Ovary (tissue), 9 donors: ENCODE measurements around the gene GPATCH8. TPM values are rescaled to one million over a fixed set of nuclear protein-coding genes. Genes with fewer than 3 reads are reported as not detected.

ENCODE experiments used
- DNase-seq, 5 donors: peaks; one replicate each; pipeline ENCODE4 v3.0.0-alpha.2; 2019 to 2020
- H3K27ac ChIP-seq, 2 donors: fragments of 200-600 bp; one replicate each; pipeline versions ENCODE4 v1.5.1 to v1.8.0; 2019 to 2022
- H3K27me3 ChIP-seq: fragments of 200-600 bp; one replicate; pipeline ENCODE4 v1.8.0; 2022
- H3K36me3 ChIP-seq: fragments of 200-600 bp; sonication (generic); one replicate; pipeline ENCODE4 v1.5.1; 2019
- H3K4me1 ChIP-seq: one replicate; pipeline ENCODE4 v1.8.1; 2013; ENCODE audit warnings: mild to moderate bottlenecking, moderate library complexity; ENCODE audit not compliant: insufficient read depth
- H3K4me3 ChIP-seq: fragments of 200-600 bp; sonication (generic); one replicate; pipeline ENCODE4 v1.5.1; 2017
- H3K9me3 ChIP-seq, 2 donors: fragments of 200-600 bp in 1 of 2; sonication (generic) in 1 of 2; one replicate each; pipeline versions ENCODE4 v1.5.1 to v1.8.1; 2013 to 2019; ENCODE audit warnings: mild to moderate bottlenecking in 1 of 2, moderate library complexity in 1 of 2
- CTCF ChIP-seq, 3 donors: fragments of 450-650 bp in 2 of 3; fragments of 200-600 bp in 1 of 3; IDR thresholded peaks; one replicate each; pipeline versions ENCODE4 v1.5.1 to v1.8.0; 2016 to 2022; ENCODE audit warnings: antibody characterized with exemption in 3 of 3, mild to moderate bottlenecking in 1 of 3
- EP300 ChIP-seq: sonication (generic); formaldehyde crosslinking; IDR thresholded peaks from one replicate; pipeline ENCODE4 v1.6.1; 2017; ENCODE audit warnings: antibody characterized with exemption
- POLR2A ChIP-seq: fragments of 450-650 bp; IDR thresholded peaks from one replicate; pipeline ENCODE4 v1.6.1; 2017; ENCODE audit warnings: antibody characterized with exemption, mild to moderate bottlenecking, moderate library complexity
- WGBS, 3 donors: extraction: QIAGEN DNeasy Blood & Tissue Kit in 1 of 3; methylation state at CpG; one replicate each; pipeline versions ENCODE4 v1.1.5 to v1.1.7; 2013 to 2017; 5-methylcytosine and 5-hydroxymethylcytosine counted together
- intact Hi-C, 4 donors: fragments of 100-400 bp; cut with DNase I; formaldehyde crosslinking; loops; one replicate each; pipeline versions ENCODE4 v1.11.0 to v1.15.1; 2022 to 2023
- polyA plus RNA-seq, 2 donors: library from polyadenylated mRNA; stranded (reverse); fragments of 200-250 nt in 1 of 2; fragments of 350-450 nt in 1 of 2; fragmentation: Illumina TruSeq in 1 of 2; extraction: RNeasy Lipid Tissue Mini Kit (QIAGEN cat#74804) in 1 of 2; gene quantifications; one replicate each; pipeline ENCODE4 v1.2.3, GENCODE V29; 2013 to 2014
- total RNA-seq, 7 donors: library from RNA; depleted of rRNA in 2 of 7; stranded (reverse); fragments of >200 nt in 2 of 7; fragmentation: NEBNext Ultra II Directional in 3 of 7; extraction: Animal tissue kit (Norgen Biotek cat#: 25700) in 3 of 7; gene quantifications; one replicate each; pipeline versions ENCODE4 v1.1.0 to v1.2.4, GENCODE V29; 2016 to 2023
- donor health status: DM: no; HTN: no; CAD: no; lungs with moderate emphysema.
- donor health status: DM: no; HTN: no; CAD: no.
- donor health status: Bipolar disorder and iron deficiency.
- donor health status: DM: yes; HTN: yes; CAD: no.
- donor health status: DM: no; HTN: no; CAD: no.
- donor health status: DM: yes; HTN: yes; CAD: no.

The GPATCH8 gene
- total and polyA plus RNA-seq, 9 donors = 20.5 to 57.3 (median 43.5) TPM

- WGBS, 3 donors = 79 to 93% (median 87%) methylated on average over 6 of the region's 6 CpGs
Observed at GRCh38 chr17:44389723-44390202, 113.4 kb downstream of the GPATCH8 start.

GRCh38 chr17:44389281-44389680 lies 113.9 kb downstream of the GPATCH8 start, which contains the start of gene ITGA2B:
Gene ITGA2B (minus strand): TSS chr17:44389649. CDS start chr17:44389473, 176 bp downstream.
- DNase-seq = peak in 2 of 5 donors; percentile 3 to 15
- Histone ChIP-seq H3K36me3 (no peaks in the 10 kb centered on the region), H3K4me3 (no peak within 1 kb of the TSS), H3K27ac (no peak within 1 kb of the TSS), H3K4me1 (peaks cover 2% of the 10 kb centered on the region), H3K27me3 (no peaks in the 10 kb centered on the region), H3K9me3 (no peaks in the 10 kb centered on the region)
- intact Hi-C loops = no loop called here
- TF ChIP-seq EP300 (no peak), CTCF (IDR thresholded peaks at IDR 0.05) (no peak), POLR2A (no peak)
- WGBS, 3 donors = 20 to 44% (median 22%) methylated on average over 1 of the region's 1 CpG

More at GRCh38 chr17:44389723-44390202, 113.4 kb downstream of the GPATCH8 start:
- Histone ChIP-seq H3K4me1 (peaks cover 2% of the 10 kb centered on the region), H3K4me3 (no peak overlapping the region), H3K9me3 (no peaks in the 10 kb centered on the region), H3K27ac (no peak overlapping the region), H3K27me3 (no peaks in the 10 kb centered on the region), H3K36me3 (no peaks in the 10 kb centered on the region)
- TF ChIP-seq CTCF (IDR thresholded peaks at IDR 0.05) (no peak), POLR2A (no peak), EP300 (no peak)
- DNase-seq = peak in 2 of 5 donors; percentile 7 to 13
- intact Hi-C loops = no loop called here

GRCh38 chr17:44387804-44388203 lies 115.4 kb downstream of the GPATCH8 start:
- 88 to 92% (median 88%) methylated on average over 2 of the region's 2 CpGs for WGBS, 3 donors
- Histone ChIP-seq H3K27me3 (no peaks in the 10 kb centered on the region), H3K36me3 (no peaks in the 10 kb centered on the region), H3K9me3 (no peaks in the 10 kb centered on the region), H3K4me3 (no peak overlapping the region), H3K4me1 (peaks cover 2% of the 10 kb centered on the region), H3K27ac (no peak overlapping the region)
- intact Hi-C loops = no loop called here
- DNase-seq = peak in 2 of 5 donors; percentile 7 to 25
- TF ChIP-seq CTCF (IDR thresholded peaks at IDR 0.05) (no peak), POLR2A (no peak), EP300 (no peak)

- H3K27ac ChIP-seq = no peak overlapping the region
- peaks cover 2% of the 10 kb centered on the region for H3K4me1 ChIP-seq
- WGBS, 3 donors = 25 to 34% (median 26%) methylated on average over 10 of the region's 10 CpGs
- peak overlapping the region; percentile 53 for H3K4me3 ChIP-seq
- no peaks in the 10 kb centered on the region for H3K36me3 ChIP-seq
- TF ChIP-seq EP300 = no peak
- no peaks in the 10 kb centered on the region for H3K9me3 ChIP-seq
- intact Hi-C loops = no loop called here
- H3K27me3 ChIP-seq = no peaks in the 10 kb centered on the region
- DNase-seq = peak in 2 of 5 donors; percentile 6 to 17
Observed at GRCh38 chr17:44386182-44386525, 117.1 kb downstream of the GPATCH8 start.

- peak; percentile 89 to 93 (median 91) for DNase-seq
- H3K36me3 ChIP-seq = no peaks in the 10 kb centered on the region
- intact Hi-C loops = no loop called here
- H3K9me3 ChIP-seq = no peaks in the 10 kb centered on the region
- TF ChIP-seq CTCF (IDR thresholded peaks at IDR 0.05) = peak in 1 of 3 donors; percentile 10
- no peak for TF ChIP-seq EP300
- TF ChIP-seq POLR2A = peak; percentile 37
- H3K27me3 ChIP-seq = no peaks in the 10 kb centered on the region
- no peak overlapping the region for H3K27ac ChIP-seq
- H3K4me1 ChIP-seq = peaks cover 2% of the 10 kb centered on the region
- peak overlapping the region; percentile 53 for H3K4me3 ChIP-seq
- WGBS, 3 donors = 2 to 3% (median 2%) methylated on average over 60 to 68 of the region's 68 CpGs
Observed at GRCh38 chr17:44385287-44386181, 117.7 kb downstream of the GPATCH8 start.
